HG03066 (cell line): Measurements from ENCODE around the gene GNS.

Source experiments
- ATAC-seq: cut with Tn5 transposase; IDR thresholded peaks from one replicate; pipeline ENCODE4 v1.9.1; 2021; ENCODE audit warnings: low read depth; ENCODE audit not compliant: unreplicated experiment

Gene GNS

DNA sequence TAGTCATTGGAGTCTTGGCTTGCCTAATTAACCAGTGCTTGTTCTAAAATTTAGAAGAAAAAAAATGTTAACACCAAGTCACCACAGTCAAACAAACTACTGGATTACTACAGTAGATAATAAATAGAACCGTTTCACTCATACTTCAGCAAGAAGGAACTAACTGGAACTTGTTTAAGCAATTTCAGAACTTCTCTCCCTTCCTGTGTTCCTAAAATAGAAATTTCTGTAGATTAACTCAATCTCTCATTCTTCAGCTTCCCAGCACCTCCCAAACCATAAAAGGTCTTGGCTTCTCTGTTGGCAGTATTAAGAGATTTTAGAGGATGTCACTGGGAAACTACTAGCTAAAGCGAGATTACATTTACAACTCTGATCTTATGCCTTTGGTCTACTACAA lies 18.6 kb downstream of the GNS start:
- ATAC-seq = no peak

- ATAC-seq = no peak
Observed at GRCh38 chr12:64739778-64740177, 19.4 kb downstream of the GNS start.

GRCh38 chr12:64737539-64737938 lies 21.7 kb downstream of the GNS start:
- no peak for ATAC-seq

GRCh38 chr12:64736771-64737170 lies 22.4 kb downstream of the GNS start:
- ATAC-seq = no peak

DNA sequence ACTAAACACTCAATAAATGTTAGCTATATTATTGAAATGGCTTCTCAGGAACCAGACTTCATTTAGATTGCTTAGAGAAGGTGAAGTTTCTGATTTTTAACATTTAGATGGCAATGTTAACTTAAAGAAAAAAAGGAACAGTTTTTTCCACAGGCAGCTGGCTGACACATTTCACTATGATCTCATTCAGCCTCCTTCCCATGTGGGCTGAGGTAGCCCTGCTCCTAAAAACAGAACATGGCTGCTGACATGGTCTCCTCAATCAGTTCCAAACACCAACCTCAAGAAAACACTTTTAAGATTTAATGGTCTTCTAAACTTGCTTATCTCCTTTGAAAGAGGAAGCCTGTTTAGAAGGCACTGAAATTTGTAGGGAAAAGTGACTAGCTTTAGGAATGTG lies 23.8 kb downstream of the GNS start:
- ATAC-seq = no peak

GRCh38 chr12:64733857-64734256 lies 25.3 kb downstream of the GNS start:
- no peak for ATAC-seq

GRCh38 chr12:64731683-64732082 lies 27.5 kb downstream of the GNS start:
- ATAC-seq = no peak

DNA sequence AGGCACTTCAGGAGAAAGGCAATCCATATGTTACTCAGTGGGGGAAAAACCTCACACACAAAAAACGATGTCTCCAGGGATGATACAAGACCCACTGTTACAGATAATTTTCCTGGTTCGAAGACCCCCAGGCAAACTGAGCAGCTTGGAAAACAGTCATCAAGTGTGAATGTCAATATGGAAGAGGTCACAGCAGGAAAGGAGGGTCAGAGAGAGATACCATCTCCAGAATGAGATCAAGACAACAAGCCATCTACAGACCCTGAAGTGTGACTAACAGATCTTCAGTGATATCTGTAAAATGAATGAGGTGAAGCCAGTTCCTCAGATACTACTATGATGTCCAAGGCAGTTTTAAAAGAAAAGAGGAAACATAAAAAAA lies 28.6 kb downstream of the GNS start:
- ATAC-seq = no peak

GRCh38 chr12:64729909-64730587 lies 29.2 kb downstream of the GNS start:
- no peak for ATAC-seq

DNA sequence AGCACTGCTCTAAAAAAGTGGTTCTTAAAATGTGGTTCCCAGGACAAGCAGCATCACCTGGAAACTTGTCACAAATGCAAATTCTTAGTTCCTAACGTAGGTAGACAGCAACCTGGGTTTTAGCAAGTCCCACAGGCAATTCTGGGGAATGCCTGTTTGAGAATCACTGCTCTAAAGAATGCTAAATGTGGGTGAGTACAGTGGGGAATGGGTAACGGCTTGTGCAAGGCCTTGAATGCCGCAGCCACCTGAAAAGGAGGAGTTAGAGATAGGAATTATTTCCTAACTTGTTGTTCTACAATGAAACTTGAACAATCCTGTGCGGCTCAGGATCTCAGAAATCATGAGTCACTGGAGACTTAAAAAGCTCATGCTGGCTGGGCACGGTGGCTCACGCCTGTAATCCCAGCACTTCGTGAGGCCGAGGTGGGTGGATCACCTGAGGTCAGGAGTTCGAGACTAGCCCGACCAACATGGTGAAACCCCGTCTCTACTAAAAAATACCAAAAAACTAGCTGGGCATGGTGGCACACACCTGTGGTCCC lies 34.9 kb downstream of the GNS start:
- no peak for ATAC-seq

DNA sequence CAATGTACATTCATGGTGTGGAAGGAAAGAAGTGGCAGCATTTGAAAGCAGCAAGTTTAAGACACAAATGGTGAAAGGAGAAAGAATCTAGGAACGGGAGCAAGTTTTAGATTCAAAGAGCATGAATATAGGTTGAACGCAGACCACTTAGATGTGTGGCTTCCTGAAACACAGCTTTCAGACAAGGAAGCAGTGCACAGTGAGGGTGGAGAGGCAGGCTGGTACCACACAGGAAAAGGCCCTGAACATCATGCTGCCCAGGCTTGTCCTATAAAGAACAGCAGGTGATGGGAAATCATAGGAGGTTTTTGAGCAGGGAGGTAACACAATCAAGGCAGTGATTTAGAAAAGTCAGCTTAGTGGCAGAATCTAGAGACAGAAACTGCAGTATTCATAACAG lies 35.6 kb downstream of the GNS start:
- no peak for ATAC-seq

GRCh38 chr12:64722835-64723234 lies 36.4 kb downstream of the GNS start:
- no peak for ATAC-seq

DNA sequence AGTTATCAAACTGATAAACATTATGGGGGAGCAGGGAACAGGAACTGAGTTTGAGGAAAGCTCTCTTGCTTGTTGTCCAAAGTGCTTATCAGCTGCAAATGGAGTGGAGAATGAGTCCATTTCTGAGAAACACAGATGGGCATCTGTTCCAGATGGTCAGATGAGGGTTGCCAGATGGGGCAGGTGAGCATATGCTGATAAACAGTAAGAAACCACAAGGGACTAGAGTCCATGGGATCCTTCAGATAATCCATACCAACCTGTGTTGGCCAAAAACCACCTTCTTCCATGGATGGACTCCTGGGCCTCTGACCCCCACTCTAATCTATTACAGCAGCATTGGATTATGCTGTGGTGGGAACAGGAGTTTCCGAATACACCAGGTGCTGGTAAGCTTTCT lies 38.3 kb downstream of the GNS start:
- ATAC-seq = no peak

DNA sequence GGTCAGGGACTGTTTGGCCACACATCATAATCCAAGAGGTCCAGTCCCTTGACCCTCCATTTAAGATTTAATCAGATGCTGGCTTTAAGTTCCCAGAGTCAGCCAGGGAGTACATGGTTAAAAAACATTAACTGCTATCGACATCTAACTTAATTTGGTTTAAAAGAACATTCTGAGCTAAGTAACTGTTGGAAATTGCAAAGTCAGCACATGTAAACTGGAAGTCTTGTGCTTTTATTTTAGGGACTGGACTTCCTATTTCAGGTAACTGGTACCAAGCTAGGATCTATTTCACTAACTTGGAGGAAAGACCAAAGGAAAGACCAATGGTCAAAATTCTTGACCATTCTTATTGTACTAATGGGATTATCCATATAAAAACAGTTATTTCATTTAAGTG lies 40.6 kb downstream of the GNS start:
- no peak for ATAC-seq

- ATAC-seq = no peak
Observed at GRCh38 chr12:64716839-64717455, 42.3 kb downstream of the GNS start.

GRCh38 chr12:64716371-64716770 lies 42.8 kb downstream of the GNS start:
- no peak for ATAC-seq

DNA sequence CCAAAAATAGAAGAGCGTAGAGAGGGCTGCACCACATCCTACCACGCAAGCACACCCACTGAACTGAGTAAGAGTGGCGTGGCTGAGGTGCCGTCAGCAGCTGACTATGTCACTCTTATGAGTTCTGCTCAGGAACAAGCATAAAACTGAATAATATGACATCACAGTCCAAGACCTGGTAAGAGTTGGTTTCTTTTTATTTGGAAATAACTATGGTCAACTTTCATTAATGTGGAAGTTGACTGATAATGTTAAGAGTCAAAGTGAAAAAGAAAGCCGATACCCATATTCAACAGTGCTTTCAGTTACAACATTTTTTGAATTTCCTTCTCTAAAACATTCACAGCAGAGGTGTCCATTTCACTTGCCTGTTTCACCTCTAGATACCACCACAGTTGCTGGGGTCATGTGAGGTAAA lies 44.6 kb downstream of the GNS start:
- peak; percentile 69 for ATAC-seq

DNA sequence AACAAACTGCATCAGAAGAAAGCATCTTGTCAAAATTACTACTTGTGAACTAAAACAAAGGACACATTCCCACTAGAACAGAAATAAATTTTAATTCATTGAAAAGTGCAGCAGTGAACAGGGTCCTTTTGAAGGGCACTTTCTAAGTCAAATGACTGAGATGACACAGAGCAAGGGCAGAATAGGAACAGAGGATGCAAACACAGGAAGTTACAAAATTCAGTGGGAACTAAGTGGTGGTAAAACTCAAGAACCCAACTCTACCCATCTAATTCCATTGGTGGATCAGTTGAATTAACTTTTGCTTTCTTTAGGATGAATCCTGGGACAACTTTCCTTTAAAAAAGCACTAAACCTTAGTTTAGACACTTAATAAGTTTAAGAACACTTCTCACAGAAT lies 45.8 kb downstream of the GNS start:
- no peak for ATAC-seq

DNA sequence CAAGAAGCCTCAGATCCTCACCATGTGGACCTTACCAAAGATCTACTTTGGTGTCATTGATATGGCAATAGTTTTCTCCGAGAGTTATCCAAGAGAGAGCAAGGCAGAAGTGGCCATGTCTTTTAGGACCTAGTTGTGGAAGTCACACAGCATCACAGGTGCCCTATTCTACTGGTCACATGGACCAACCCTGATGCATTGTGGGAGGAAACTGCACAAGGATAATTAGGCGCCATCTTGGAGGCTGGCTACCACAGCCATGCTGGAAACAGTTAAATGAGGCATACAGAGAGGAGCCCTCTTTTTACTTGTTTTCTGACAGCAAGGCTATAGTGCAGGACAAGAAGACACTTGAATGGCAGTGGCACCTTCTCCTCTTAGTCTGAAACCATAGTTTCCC lies 49.8 kb downstream of the GNS start:
- ATAC-seq = no peak

GRCh38 chr12:64707926-64708325 lies 51.3 kb downstream of the GNS start:
- ATAC-seq = no peak

DNA sequence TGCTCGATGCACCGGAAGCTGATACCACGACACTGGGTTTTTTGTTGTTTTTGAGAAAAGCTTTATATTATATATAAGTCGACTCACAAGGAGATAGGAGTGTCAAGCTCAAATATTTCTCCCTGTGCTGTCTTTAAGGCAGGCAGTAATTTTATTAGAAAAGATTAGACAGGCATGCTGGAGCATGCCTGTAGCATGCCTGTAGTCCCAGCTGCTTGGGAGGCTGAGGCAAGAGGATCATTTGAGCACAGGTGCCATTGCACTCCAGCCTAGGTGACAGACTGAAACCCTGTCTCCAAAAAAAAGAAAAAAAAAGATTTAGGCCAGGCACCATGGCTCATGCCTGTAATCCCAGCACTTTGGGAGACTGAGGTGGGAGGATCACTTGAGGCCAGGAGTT lies 51.8 kb downstream of the GNS start:
- ATAC-seq = no peak

DNA sequence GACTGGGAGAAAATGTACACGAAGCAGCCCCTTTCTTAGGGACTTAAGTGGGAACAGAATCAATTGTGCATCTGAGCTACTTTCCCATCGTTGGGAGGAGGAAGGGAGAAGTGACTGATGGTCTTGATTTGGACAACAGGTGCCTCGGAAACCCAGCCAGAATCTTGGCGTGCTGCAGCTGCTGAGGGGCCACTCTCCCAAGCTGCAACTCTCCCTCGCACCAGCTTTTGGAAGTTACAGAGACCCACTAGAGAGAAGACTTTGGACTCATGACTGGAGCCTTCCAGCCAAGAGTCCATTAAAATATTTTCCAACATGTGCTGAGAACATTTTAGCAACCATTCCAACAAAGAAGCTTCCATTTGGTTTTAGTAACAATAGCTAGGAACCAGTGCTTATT lies 52.3 kb downstream of the GNS start:
- ATAC-seq = no peak
